Activated T-cell treated with anti-CD3 and anti-CD28 coated beads for 24 hours (primary cell): ENCODE data around the gene UPP2.

Experiments used
- DNase-seq: peaks from one replicate; pipeline ENCODE4 v3.0.0-alpha.2; 2020; ENCODE audit warnings: low read depth

UPP2 gene

DNA sequence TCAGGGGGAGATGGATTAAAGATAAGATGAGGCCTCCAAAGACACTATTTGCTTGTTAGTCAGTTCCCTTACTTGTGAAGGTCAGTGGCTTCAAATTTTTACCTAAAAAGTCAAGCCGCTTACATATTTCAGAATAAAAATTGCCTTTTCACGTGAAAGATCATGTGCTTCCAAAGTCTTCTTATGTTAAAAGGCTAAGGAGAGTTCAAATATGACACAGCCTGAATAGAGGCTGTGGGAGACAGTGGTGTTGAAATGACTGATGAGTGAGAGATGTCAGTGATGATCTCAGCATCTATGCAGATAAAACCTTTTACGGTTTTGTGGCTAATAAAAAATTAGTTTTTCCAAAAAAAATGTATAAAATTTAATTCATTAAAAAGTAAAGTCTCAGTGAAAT, 40.5 kb downstream of the UPP2 start:
- no peak for DNase-seq

DNA sequence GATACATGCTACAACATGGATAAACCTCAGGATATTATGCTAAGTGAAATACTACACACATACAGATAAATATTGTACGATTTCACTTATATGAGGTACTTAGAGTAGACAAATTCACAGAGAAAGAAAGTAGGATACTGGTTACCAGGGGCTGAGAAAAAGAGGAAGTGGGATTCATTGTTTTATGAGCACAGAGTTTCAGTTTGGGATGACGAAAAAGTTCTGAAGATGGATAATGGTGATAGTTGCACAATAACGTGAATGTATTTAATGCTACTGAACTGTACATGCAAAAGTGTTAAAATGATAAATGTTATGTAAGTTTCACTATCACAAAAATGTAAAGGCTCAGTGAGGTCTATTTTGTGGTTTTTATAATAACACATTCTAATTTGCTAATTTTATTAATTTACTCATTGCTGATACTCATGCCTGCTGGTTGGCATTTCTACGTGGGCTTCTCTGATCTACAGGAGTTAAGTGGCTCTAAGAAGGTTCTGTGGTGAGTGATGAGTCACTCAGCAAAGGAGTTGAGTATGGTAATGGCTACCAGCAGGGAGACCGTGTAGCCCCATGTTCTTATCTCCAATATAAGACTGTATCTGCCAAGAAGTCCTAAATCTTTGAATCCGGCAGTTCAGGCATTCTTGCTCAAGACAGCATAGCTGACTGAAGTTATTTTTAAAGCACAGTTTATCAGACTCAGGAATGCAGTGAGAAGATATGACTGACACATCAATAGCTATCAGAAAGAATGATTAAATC, 41.1 kb downstream of the UPP2 start:
- DNase-seq, result no peak

DNA sequence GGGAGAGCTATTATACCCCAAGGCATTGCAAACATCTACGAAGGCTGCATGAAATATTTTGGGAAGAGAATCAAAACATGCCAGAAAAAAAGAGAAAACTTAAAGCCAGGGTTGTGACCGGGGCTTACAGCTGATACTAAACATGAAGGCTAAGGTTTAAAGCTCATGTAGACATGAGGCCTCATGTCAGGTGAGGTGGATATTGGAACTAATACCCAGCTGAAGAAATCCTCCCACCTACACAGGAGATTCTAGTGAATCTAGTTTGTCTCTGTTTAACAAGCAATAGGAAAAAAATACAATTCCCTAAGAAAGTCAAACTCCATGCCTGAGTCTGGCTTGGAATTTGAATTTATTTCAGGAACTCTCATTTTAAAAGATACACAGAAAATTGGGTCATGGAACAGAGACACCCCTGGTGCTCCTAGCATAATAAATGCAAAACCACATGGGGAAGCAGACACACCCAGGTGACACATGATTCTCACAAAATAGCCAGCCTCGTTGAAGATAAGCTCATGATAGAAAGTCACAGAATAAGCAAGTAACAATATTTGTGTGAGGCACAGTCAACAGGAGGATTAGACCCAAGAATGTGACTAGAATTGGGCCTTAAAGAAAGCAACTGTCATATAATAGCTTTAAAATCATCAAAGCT, 42.2 kb downstream of the UPP2 start:
- no peak for DNase-seq

DNA sequence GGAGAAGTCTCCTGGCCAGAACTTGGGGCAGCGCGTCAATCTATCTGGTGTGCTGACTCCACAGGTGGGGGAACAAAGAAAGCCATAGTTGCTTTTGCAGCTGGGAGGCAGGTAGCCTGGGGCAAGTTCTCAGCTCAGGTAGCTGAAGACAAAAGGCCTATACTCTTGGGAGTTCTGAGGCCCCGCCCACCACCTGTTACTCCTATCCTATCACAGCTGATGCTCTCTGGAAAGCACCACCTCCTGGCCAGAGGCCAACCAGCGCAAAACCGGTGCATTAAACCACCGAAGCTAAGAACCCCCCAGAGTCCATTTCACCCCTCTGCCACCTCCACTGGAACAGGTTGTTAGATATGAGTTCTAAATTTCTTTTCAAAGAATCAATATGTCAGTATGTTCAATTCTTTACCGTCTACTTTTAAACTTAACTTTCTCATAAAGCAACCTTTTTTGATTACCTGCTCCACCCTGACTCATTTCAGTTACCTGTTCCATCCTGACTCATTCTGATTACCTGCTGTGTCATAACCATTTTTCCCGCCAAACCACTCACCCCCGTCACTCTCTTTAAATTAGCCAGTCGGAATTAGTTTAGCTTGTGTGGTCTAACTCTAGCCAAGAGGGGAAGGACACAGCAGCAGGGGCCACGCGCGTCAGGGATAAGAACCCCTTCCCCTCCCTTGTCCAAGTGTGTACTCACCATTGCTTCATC, 43.4 kb downstream of the UPP2 start:
- DNase-seq, result no peak

DNA sequence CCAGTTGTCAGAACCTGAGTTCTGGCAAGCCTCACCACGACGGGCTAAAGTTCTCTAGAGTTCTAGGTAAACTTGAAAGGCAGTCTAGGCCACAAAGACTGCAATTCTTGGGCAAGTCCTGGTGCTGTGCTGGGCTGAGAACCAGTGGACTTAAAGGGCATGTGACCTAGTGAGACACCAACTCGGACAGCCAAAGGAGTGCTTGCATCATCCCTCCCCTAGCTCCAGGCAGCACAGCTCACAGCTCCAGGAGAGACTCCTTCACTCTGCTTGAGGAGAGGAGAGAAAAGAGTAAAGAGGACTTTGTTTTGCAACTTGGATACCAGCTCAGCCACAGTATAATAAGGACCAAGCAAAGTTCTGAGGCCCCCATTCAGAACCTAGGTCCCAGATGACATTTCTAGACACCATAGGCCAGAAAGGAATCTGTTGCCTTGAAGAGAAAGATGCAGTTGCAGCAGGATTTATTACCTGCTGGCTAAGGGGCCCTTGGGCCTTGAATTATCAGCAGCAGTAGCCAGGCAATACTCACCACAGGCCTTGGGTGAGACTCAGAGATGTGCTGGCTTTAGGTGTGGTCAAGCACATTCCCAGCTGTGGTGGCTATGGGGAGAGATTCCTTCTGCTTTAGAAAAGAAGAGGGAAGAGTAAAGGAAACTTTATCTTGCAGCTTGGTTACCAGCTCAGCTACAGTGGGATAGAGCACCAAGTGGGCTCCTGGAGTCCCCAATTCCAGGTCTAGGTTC, 51.8 kb downstream of the UPP2 start:
- no peak for DNase-seq

DNA sequence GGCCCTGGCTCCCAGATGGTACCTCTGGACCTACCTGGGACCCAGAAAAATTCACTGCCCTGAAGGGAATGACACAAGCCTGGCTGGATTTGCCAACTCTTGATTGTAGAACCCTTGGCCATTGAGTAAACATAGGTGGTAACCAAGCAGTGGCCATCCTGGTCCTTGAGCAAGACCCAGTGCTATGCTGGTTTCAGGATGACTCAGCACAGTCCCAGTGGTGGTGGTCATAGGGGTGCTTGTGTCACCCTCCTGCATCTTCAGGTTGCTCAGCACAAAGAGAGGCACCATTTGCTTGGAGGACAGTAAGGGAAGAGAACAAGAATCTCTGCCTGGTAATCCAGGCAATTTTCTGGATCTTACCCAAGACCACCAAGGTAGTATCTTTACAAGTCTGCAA, 52.9 kb downstream of the UPP2 start:
- DNase-seq, result no peak

DNA sequence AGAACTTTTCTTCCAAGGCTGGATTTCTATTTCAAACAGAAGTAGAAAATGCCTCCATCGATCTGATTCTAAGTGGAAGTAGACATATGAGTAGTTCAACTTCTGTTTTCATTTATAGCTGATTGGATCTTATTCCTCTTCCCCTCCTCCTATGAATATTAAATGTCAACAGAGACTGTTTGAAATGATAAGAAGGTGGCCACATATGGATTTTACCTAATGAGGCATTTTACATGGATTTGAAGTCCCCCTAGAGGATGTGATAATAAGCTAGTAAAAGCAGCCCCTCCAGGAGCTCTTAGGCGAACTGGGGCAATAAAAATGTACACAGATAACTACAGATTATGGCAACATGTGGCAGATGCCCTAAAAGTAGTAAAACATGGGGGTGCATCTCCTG, 71.0 kb downstream of the UPP2 start:
- no peak for DNase-seq

DNA sequence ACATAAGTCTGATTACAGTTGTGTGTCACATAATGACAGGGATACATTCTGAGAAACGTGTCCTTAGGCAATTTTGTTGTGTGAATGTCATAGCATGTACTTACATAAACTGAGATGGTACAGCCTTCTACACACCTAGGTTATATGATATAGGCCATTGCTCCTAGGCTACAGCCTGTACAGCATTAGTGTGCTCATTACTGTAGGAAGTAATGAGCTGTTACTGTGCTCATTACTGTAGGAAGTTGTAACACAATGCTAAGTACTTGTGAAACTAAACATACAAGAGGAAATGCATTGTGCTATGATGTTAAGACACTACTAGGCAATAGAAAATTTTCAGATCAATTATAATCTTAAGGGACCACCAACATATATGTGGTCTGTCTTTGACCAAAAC, 72.8 kb downstream of the UPP2 start:
- no peak for DNase-seq

DNA sequence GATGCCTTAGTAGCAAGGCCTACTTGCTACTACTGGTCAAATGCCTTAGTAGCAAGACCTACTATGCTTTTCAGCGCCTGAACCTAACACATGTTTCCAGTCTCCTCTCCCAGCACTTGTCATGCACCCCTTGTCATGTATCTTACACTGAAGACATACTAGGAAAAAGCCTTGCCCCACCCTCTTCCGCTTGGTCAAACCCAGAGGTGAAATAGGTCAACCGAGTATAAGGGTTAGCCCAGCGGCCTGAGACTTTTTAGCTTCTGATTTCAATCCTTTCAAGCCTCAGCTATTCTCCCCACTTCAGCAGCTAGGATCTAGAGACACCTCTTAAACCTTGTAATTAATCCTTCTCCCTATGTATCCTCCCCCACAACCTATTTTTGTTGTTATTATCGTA, 73.3 kb downstream of the UPP2 start:
- no peak for DNase-seq

DNA sequence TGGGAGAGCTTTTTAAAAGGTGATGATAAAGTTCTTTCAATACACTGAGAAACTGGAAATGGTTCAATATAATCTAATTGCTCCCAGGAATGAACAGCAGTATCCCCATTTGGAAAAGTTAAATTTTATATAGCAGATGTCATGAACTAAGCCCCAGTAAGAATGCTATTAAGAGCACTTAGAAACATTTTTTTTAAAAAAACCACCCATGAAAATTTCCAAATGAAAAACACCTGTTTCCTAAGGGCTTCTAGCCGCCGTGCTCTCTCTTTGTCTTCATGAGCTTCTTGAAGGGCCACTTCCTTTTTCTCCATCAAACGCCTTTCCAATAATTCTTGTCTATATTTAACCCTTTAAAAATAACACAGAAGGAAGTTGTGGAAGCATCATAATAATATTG, 77.0 kb downstream of the UPP2 start:
- no peak for DNase-seq

DNA sequence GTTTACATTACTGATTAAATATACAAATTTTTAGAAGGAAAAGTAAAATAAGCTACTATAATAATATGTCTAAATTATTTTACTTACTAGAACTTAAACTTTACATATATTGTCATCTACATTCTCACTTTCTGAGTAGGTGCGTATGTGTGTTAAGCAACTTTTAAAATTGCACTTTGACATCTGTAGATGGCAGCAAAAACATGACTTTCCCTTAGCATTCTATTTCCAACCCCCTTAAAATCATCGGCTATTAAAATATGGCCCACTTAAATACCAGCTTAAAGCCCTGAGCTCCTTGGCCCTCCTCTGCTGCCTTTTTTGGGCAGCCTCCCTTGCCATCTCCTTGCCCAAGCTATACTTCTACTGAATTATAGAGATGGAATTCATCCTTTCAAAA, 78.0 kb downstream of the UPP2 start:
- no peak for DNase-seq

DNA sequence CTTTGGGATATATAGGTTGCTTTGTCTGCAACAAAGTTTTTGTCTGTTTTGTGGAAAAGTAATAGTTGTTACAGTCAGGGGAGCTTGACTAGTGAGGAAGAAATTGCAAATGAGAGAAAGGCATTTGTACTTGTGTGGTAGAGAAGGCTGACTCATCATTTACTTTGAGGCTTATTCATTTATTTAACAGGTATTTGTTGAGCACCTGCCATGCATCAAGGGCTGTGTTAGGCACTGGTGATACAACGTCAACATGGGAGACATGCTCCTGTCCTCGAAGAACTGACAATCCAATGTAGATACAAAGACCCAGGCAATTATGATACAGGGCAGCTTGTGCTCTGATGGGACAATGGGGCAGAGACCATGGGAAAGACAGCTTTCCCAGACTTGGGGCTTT, 79.5 kb downstream of the UPP2 start:
- no peak for DNase-seq

DNA sequence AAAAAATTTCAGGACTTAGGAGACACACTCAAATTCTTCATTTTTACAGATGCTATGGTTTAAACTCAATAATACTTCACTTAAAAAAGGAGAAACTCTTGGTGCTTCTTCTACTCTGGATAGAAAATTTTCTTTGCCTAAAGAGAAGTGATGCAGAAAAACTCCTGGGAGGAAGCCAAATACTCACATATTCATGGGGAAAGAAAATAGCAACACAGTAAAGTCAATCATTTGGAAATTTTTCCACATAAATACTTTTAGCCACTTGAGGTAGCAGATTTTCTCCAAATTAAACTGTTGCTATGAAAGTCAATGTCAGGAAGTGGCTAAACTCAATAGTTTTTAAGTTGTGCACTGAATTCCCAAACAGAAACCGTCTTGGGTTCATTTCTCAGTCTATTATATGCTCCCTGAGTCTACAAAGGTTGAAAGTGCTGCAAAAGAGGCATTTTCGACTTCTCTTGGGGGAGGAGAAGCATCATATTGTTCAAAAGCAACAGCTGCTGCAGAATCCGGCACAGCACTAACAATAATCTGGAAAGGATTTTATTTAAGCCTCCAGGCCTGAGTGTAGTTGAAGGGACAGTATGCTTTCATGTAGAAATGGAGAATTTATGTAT, 81.1 kb downstream of the UPP2 start:
- DNase-seq, result no peak

DNA sequence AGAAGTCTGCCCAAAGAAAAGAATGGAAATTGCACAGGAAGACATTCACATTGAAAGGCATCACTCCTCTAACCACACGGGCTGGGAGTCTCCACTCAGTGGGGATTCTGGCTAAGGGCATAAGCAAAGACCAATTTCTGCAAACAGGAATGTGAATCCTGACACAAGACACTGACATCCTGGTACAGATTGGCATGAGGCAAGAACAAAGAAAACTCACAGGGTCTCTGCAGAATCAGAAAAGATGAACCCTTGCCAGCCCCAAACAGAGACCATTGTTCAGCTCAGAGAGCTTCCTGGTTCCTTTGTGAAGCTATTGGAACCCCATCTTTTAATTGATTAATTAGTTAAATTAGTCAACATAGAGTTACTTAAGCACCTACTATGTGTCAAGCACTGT, 82.3 kb downstream of the UPP2 start:
- DNase-seq, result no peak

DNA sequence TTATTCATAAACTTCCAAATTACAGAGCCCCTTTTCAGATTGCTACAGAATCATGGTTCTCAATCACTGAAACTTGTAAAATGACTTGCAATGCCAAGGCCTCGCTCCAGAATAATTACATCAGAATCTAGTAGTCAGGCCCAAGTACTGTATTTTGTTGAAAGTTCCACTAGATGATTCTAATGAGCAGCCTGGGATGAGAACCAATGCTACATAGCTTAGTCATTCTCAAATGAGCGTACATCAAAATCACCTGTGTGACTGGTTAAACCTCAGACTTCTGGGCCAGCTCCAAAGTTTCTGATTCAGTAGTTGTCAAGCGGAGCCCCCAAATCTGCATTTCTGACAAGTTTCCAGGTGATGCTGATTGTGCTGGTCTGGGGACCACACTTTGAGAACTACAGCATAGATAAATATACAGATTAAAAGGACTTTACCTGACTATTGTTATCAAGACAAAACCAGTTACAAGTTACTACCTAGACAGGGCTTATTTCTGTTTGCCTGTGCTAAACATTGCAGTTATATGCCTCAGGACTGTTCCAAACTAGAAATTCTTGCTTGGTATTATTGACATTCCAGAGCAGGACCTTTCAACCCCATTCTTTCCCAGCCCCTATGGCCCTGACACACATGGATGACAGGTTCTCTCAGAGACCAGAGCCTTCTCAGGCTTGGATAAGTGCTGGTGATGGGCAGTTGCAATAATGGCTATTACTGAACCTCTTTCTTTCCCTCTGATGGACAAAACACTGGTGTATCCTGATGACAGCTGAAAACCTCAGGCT, 83.1 kb downstream of the UPP2 start:
- DNase-seq, result no peak
